Psoas muscle (tissue), 8 donors: ENCODE data around the gene ZNF318. TPM values are rescaled to one million over a fixed set of nuclear protein-coding genes. Genes with fewer than 3 reads are reported as not detected.

ENCODE experiments used
- ATAC-seq, 4 donors: fragments of 200-7000 bp; cut with Tn5 transposase; one replicate each; pipeline ENCODE4 v1.9.1; 2020; ENCODE audit warnings: moderate library complexity in 3 of 4, mild to moderate bottlenecking in 2 of 4
- DNase-seq, 2 donors: peaks; one replicate each; pipeline ENCODE4 v3.0.0-alpha.2; 2020
- H3K27ac ChIP-seq: fragments of 200-600 bp; one replicate; pipeline ENCODE4 v1.8.0; 2022
- H3K27me3 ChIP-seq, 3 donors: fragments of 200-600 bp in 1 of 3; one replicate each; pipeline versions ENCODE4 v1.6.1 to v1.8.0; 2013 to 2022; ENCODE audit warnings: low read length in 2 of 3, mild to moderate bottlenecking in 2 of 3, moderate library complexity in 1 of 3; ENCODE audit not compliant: insufficient read depth in 3 of 3
- H3K36me3 ChIP-seq, 2 donors: fragments of 200-600 bp in 1 of 2; one replicate each; pipeline versions ENCODE4 v1.6.1 to v1.8.0; 2013 to 2022; ENCODE audit warnings: low read depth in 1 of 2, mild to moderate bottlenecking in 1 of 2, moderate library complexity in 1 of 2; ENCODE audit not compliant: insufficient read depth in 1 of 2
- H3K4me1 ChIP-seq: fragments of 200-600 bp; one replicate; pipeline ENCODE4 v1.8.0; 2022
- H3K4me3 ChIP-seq: fragments of 200-600 bp; one replicate; pipeline ENCODE4 v1.8.0; 2022; ENCODE audit warnings: mild to moderate bottlenecking
- H3K9me3 ChIP-seq: fragments of 200-600 bp; one replicate; pipeline ENCODE4 v1.8.0; 2022
- CTCF ChIP-seq: fragments of 200-600 bp; IDR thresholded peaks from one replicate; pipeline ENCODE4 v1.8.0; 2022; ENCODE audit warnings: antibody characterized with exemption
- WGBS, 3 donors: extraction: QIAGEN DNeasy Blood & Tissue Kit; methylation state at CpG; one replicate each; pipeline versions ENCODE4 v1.1.6 to v1.1.7; 2013; 5-methylcytosine and 5-hydroxymethylcytosine counted together
- intact Hi-C, 2 donors: fragments of 100-400 bp; cut with DNase I; formaldehyde crosslinking; loops; one replicate each; pipeline versions ENCODE4 v1.11.0 to v1.14.2; 2022
- polyA plus RNA-seq, 3 donors: library from polyadenylated mRNA; stranded (reverse); fragments of 200-250 nt; gene quantifications; one replicate each; pipeline ENCODE4 v1.2.3, GENCODE V29; 2013
- total RNA-seq, 4 donors: library from RNA; stranded (reverse); fragmentation: NEBNext Ultra II Directional in 2 of 4; extraction: Animal tissue kit (Norgen Biotek cat#: 25700) in 2 of 4; gene quantifications; one replicate each; pipeline versions ENCODE4 v1.2.1 to v1.2.4, GENCODE V29; 2021 to 2023
- donor health status: healthy with polysubstance abuse.
- donor health status: DM: no; HTN: no; CAD: no; lungs with moderate emphysema.
- donor health status: Bipolar disorder and iron deficiency.
- donor health status: healthy.
- donor health status: DM: yes; HTN: yes; CAD: no.
- donor health status: DM: no; HTN: no; CAD: no.
- donor health status: DM: no; HTN: no; CAD: no.
- donor health status: DM: yes; HTN: yes; CAD: no.

The ZNF318 gene
- total and polyA plus RNA-seq, 7 donors = 3.4 to 14.3 (median 9.0) TPM

GRCh38 chr6:43334466-43335095, 34.9 kb downstream of the ZNF318 start:
- WGBS, 3 donors = 29 to 40% (median 37%) methylated on average over 2 of the region's 2 CpGs
- no peak for DNase-seq

GRCh38 chr6:43331891-43332290, 37.6 kb downstream of the ZNF318 start:
- H3K9me3 ChIP-seq = no peaks in the 10 kb centered on the region
- ATAC-seq = no peak
- H3K4me3 ChIP-seq = no peak overlapping the region
- peaks cover 0 to 18% of the 10 kb centered on the region in 2 donors for H3K36me3 ChIP-seq
- H3K27ac ChIP-seq = no peak overlapping the region
- peaks cover 8% of the 10 kb centered on the region for H3K4me1 ChIP-seq
- intact Hi-C loops = loop anchor here in 1 of 2 donors (5.0 to 10.0 kb wide), 2 partner anchors 65 to 427 kb away; no protein-coding TSS in a partner anchor
- WGBS, 3 donors = 83 to 88% (median 87%) methylated on average over 4 of the region's 4 CpGs
- no peaks in the 10 kb centered on the region for H3K27me3 ChIP-seq
- no peak for TF ChIP-seq CTCF
- DNase-seq = no peak

More at GRCh38 chr6:43334466-43335095, 34.9 kb downstream of the ZNF318 start:
- H3K9me3 ChIP-seq = no peaks in the 10 kb centered on the region
- H3K27me3 ChIP-seq = no peaks in the 10 kb centered on the region
- H3K4me1 ChIP-seq = peaks cover 8% of the 10 kb centered on the region
- H3K4me3 ChIP-seq = no peak overlapping the region
- peak; percentile 57 to 67 (median 62) for ATAC-seq
- intact Hi-C loops = loop anchor here in 1 of 2 donors (5.0 to 10.0 kb wide), 2 partner anchors 67 to 430 kb away; no protein-coding TSS in a partner anchor
- H3K27ac ChIP-seq = peak overlapping the region; percentile 14
- TF ChIP-seq CTCF = peak; percentile 48
- peaks cover 6 to 36% of the 10 kb centered on the region in 2 donors for H3K36me3 ChIP-seq

GRCh38 chr6:43331470-43331869, 38.0 kb downstream of the ZNF318 start:
- DNase-seq = no peak
- H3K4me3 ChIP-seq = no peak overlapping the region
- H3K27me3 ChIP-seq = no peaks in the 10 kb centered on the region
- intact Hi-C loops = loop anchor here in 1 of 2 donors (5.0 to 10.0 kb wide), 2 partner anchors 64 to 427 kb away; no protein-coding TSS in a partner anchor
- 89 to 100% (median 93%) methylated on average over 1 of the region's 1 CpG for WGBS, 3 donors
- no peak for ATAC-seq
- H3K36me3 ChIP-seq = peaks cover 0 to 14% of the 10 kb centered on the region in 2 donors
- no peaks in the 10 kb centered on the region for H3K9me3 ChIP-seq
- H3K27ac ChIP-seq = no peak overlapping the region
- TF ChIP-seq CTCF = no peak
- peaks cover 8% of the 10 kb centered on the region for H3K4me1 ChIP-seq

- Histone ChIP-seq H3K27ac (no peak overlapping the region), H3K36me3 (peaks cover 0 to 9% of the 10 kb centered on the region in 2 donors), H3K4me3 (no peak overlapping the region), H3K9me3 (no peaks in the 10 kb centered on the region), H3K4me1 (no peaks in the 10 kb centered on the region), H3K27me3 (no peaks in the 10 kb centered on the region)
- no peak for TF ChIP-seq CTCF
- intact Hi-C loops = no loop called here
- ATAC-seq (no peak), DNase-seq (no peak)
- WGBS, 3 donors = 12 to 28% (median 27%) methylated on average over 1 of the region's 1 CpG
Measured at GRCh38 chr6:43328528-43328927, 40.9 kb downstream of the ZNF318 start.
